ENCODE data around the gene SLC38A8. TPM values are rescaled to one million over a fixed set of nuclear protein-coding genes. Genes with fewer than 3 reads are reported as not detected.

Gene SLC38A8
- polyA plus RNA-seq, 1 donor from 2014 or later, result not detected

DNA sequence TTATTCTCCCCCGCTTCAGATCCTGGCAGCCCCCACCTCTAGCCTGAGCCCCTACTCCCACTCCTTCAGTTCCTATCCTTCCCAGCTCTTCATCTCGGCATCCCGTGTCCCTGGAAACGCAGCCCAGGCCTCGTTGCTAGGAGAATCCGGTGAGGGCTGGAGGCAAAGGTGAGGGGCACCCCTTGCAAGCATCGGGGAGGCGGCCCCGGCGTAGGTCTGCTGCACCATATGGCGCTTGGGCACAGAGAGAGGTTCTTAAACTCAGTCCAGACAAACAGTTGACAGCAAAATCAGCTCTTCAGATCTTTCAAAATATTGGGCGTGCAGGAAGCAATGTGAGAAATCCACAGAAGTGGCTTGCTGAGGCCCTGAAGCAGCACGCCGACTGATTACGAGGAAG lies 15.0 kb downstream of the SLC38A8 start:
- Histone ChIP-seq H3K4me3 (ENCODE audit: low read length) (no peak overlapping the region), H3F3A (ENCODE audit: insufficient read depth, low read length, poor library complexity, severe bottlenecking) (no peaks in the 10 kb centered on the region), H3K9me2 (ENCODE audit: insufficient read depth, low read length) (no peaks in the 10 kb centered on the region), H4K20me1 (ENCODE audit: insufficient read depth) (no peaks in the 10 kb centered on the region), H3K27me3 (ENCODE audit: insufficient read depth, low read depth, low read length) (no peaks in the 10 kb centered on the region), H2AFZ (ENCODE audit: low read depth, low read length) (no peak overlapping the region), H3K9me3 (ENCODE audit: low read length) (no peaks in the 10 kb centered on the region), H3K4me2 (ENCODE audit: low read length) (no peak overlapping the region), H3K79me2 (replicated peaks; ENCODE audit: insufficient read depth, low read length) (no peaks in the 10 kb centered on the region), H3K27ac (ENCODE audit: low read length) (no peak overlapping the region), H3K9ac (ENCODE audit: low read length) (no peak overlapping the region), H3K36me3 (ENCODE audit: insufficient read depth, low read length) (no peaks in the 10 kb centered on the region)
- no peak for TF ChIP-seq EP300 (conservative IDR thresholded peaks at IDR 0.05; ENCODE audit: poor library complexity, severe bottlenecking)
- TF ChIP-seq, protein P1, sequence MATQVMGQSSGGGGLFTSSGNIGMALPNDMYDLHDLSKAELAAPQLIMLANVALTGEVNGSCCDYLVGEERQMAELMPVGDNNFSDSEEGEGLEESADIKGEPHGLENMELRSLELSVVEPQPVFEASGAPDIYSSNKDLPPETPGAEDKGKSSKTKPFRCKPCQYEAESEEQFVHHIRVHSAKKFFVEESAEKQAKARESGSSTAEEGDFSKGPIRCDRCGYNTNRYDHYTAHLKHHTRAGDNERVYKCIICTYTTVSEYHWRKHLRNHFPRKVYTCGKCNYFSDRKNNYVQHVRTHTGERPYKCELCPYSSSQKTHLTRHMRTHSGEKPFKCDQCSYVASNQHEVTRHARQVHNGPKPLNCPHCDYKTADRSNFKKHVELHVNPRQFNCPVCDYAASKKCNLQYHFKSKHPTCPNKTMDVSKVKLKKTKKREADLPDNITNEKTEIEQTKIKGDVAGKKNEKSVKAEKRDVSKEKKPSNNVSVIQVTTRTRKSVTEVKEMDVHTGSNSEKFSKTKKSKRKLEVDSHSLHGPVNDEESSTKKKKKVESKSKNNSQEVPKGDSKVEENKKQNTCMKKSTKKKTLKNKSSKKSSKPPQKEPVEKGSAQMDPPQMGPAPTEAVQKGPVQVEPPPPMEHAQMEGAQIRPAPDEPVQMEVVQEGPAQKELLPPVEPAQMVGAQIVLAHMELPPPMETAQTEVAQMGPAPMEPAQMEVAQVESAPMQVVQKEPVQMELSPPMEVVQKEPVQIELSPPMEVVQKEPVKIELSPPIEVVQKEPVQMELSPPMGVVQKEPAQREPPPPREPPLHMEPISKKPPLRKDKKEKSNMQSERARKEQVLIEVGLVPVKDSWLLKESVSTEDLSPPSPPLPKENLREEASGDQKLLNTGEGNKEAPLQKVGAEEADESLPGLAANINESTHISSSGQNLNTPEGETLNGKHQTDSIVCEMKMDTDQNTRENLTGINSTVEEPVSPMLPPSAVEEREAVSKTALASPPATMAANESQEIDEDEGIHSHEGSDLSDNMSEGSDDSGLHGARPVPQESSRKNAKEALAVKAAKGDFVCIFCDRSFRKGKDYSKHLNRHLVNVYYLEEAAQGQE (IDR thresholded peaks at IDR 0.05; ENCODE audit: borderline replicate concordance), result no peak
- no peak for TF ChIP-seq RAD21 (conservative IDR thresholded peaks at IDR 0.05)
- no peak for TF ChIP-seq TAF1 (IDR thresholded peaks at IDR 0.05; ENCODE audit: low read depth)

DNA sequence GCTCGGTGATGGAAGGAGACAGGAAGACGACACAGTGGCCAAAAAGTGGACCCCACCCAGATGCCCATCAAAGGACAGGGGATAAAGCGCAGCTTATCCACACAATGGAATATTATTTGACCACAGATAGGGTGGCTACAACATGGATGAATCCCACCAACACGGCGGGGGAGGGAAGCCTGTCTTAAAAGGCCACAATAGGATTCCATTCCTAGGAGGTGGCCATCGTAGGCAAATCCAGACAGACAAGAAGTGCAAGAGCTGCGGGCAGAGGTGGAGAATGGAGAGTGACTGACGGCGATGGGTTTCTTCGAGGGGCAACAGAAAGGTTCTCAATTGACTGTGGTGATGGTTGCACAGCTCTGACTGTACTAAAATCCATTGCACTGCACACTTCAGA lies 16.0 kb downstream of the SLC38A8 start:
- Histone ChIP-seq H3K9me2 (ENCODE audit: insufficient read depth, low read length) (no peaks in the 10 kb centered on the region), H4K20me1 (ENCODE audit: insufficient read depth) (no peaks in the 10 kb centered on the region), H3K4me3 (ENCODE audit: low read length) (no peak overlapping the region), H3K4me2 (ENCODE audit: low read length) (no peak overlapping the region), H2AFZ (ENCODE audit: low read depth, low read length) (no peak overlapping the region), H3K36me3 (ENCODE audit: insufficient read depth, low read length) (no peaks in the 10 kb centered on the region), H3K79me2 (replicated peaks; ENCODE audit: insufficient read depth, low read length) (no peaks in the 10 kb centered on the region), H3F3A (ENCODE audit: insufficient read depth, low read length, poor library complexity, severe bottlenecking) (no peaks in the 10 kb centered on the region), H3K27me3 (ENCODE audit: insufficient read depth, low read depth, low read length) (no peaks in the 10 kb centered on the region), H3K27ac (ENCODE audit: low read length) (no peak overlapping the region), H3K9ac (ENCODE audit: low read length) (no peak overlapping the region), H3K9me3 (ENCODE audit: low read length) (no peaks in the 10 kb centered on the region)
- no peak for TF ChIP-seq TAF1 (IDR thresholded peaks at IDR 0.05; ENCODE audit: low read depth)
- no peak for TF ChIP-seq EZH2 (IDR thresholded peaks at IDR 0.05; ENCODE audit: borderline replicate concordance, insufficient read depth, low read length, poor library complexity, severe bottlenecking)
- TF ChIP-seq POLR2AphosphoS5 (IDR thresholded peaks at IDR 0.05), result no peak
- TF ChIP-seq EP300 (conservative IDR thresholded peaks at IDR 0.05; ENCODE audit: poor library complexity, severe bottlenecking), result no peak
- TF ChIP-seq, protein P2, sequence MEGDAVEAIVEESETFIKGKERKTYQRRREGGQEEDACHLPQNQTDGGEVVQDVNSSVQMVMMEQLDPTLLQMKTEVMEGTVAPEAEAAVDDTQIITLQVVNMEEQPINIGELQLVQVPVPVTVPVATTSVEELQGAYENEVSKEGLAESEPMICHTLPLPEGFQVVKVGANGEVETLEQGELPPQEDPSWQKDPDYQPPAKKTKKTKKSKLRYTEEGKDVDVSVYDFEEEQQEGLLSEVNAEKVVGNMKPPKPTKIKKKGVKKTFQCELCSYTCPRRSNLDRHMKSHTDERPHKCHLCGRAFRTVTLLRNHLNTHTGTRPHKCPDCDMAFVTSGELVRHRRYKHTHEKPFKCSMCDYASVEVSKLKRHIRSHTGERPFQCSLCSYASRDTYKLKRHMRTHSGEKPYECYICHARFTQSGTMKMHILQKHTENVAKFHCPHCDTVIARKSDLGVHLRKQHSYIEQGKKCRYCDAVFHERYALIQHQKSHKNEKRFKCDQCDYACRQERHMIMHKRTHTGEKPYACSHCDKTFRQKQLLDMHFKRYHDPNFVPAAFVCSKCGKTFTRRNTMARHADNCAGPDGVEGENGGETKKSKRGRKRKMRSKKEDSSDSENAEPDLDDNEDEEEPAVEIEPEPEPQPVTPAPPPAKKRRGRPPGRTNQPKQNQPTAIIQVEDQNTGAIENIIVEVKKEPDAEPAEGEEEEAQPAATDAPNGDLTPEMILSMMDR (IDR thresholded peaks at IDR 0.05; ENCODE audit: poor library complexity, severe bottlenecking), result no peak
- TF ChIP-seq SMC3 (conservative IDR thresholded peaks at IDR 0.05; ENCODE audit: poor library complexity), result no peak
- no peak for TF ChIP-seq MXI1 (conservative IDR thresholded peaks at IDR 0.05; ENCODE audit: poor library complexity, severe bottlenecking)
- TF ChIP-seq, protein P1 (IDR thresholded peaks at IDR 0.05; ENCODE audit: borderline replicate concordance), result no peak
- TF ChIP-seq RAD21 (conservative IDR thresholded peaks at IDR 0.05), result no peak
